Spinal cord (tissue), 10 donors: Measurements from ENCODE around the gene SLCO4A1. TPM values are rescaled to one million over a fixed set of nuclear protein-coding genes. Genes with fewer than 3 reads are reported as not detected.

ENCODE experiments used
- DNase-seq, 6 donors: peaks; one replicate each; pipeline versions ENCODE4 v3.0.0 to v3.0.0-alpha.2; 2013 to 2015; ENCODE audit warnings: low spot score in 6 of 6, low read depth in 4 of 6
- H3K27ac ChIP-seq: one replicate; pipeline ENCODE4 v1.5.1; 2013; ENCODE audit warnings: low read depth, low read length, control low read depth
- H3K27me3 ChIP-seq: one replicate; pipeline ENCODE4 v1.6.1; 2013; ENCODE audit warnings: low read length; ENCODE audit not compliant: control insufficient read depth, insufficient read depth
- H3K36me3 ChIP-seq: one replicate; pipeline ENCODE4 v1.6.1; 2013; ENCODE audit warnings: low read length; ENCODE audit not compliant: control insufficient read depth, insufficient read depth
- H3K4me1 ChIP-seq: one replicate; pipeline ENCODE4 v1.6.1; 2013; ENCODE audit warnings: low read length; ENCODE audit not compliant: control insufficient read depth, insufficient read depth
- H3K4me3 ChIP-seq: one replicate; pipeline ENCODE4 v1.5.1; 2013; ENCODE audit warnings: low read depth, low read length, control low read depth
- H3K9me3 ChIP-seq: one replicate; pipeline ENCODE4 v1.6.1; 2013; ENCODE audit warnings: low read length; ENCODE audit not compliant: control insufficient read depth, insufficient read depth
- WGBS: methylation state at CpG from one replicate; pipeline ENCODE4 v1.1.5; 2013; ENCODE audit warnings: missing lambda C conversion rate; ENCODE audit not compliant: insufficient coverage; 5-methylcytosine and 5-hydroxymethylcytosine counted together
- polyA plus RNA-seq, 2 donors: library from polyadenylated mRNA; unstranded; fragments of 120-200 nt; gene quantifications; one replicate each; pipeline ENCODE4 v1.2.1, GENCODE V29; 2013; ENCODE audit not compliant: insufficient read length in 2 of 2
- total RNA-seq, 2 donors: library from RNA; depleted of rRNA in 1 of 2; stranded (reverse); fragments of 120-200 nt in 1 of 2; fragments of >200 nt in 1 of 2; gene quantifications; one replicate each; pipeline versions ENCODE4 v1.2.3 to v1.2.4, GENCODE V29; 2013 to 2014
- donor health status: healthy.

Gene SLCO4A1
- total and polyA plus RNA-seq, 4 donors = 2.3 to 12.1 (median 5.8) TPM

GRCh38 chr20:62606016-62606415 lies 36.3 kb upstream of the SLCO4A1 start:
- 83% methylated on average over 6 of the region's 6 CpGs for WGBS

GRCh38 chr20:62606551-62607201 lies 35.6 kb upstream of the SLCO4A1 start:
- DNase-seq = peak in 2 of 6 donors; percentile 22 to 48
- Histone ChIP-seq H3K4me3 (no peak overlapping the region), H3K27ac (no peak overlapping the region), H3K9me3 (no peaks in the 10 kb centered on the region), H3K4me1 (peaks cover 34% of the 10 kb centered on the region), H3K36me3 (no peaks in the 10 kb centered on the region), H3K27me3 (no peaks in the 10 kb centered on the region)
- 44% methylated on average over 30 of the region's 31 CpGs for WGBS

More at GRCh38 chr20:62606016-62606415, 36.3 kb upstream of the SLCO4A1 start:
- DNase-seq = no peak
- Histone ChIP-seq H3K27ac (no peak overlapping the region), H3K27me3 (no peaks in the 10 kb centered on the region), H3K36me3 (no peaks in the 10 kb centered on the region), H3K9me3 (no peaks in the 10 kb centered on the region), H3K4me3 (no peak overlapping the region), H3K4me1 (peaks cover 34% of the 10 kb centered on the region)

- WGBS = 88% methylated on average over 20 of the region's 21 CpGs
- H3K36me3 ChIP-seq = no peaks in the 10 kb centered on the region
- H3K27me3 ChIP-seq = no peaks in the 10 kb centered on the region
- no peak overlapping the region for H3K27ac ChIP-seq
- no peaks in the 10 kb centered on the region for H3K9me3 ChIP-seq
- no peak overlapping the region for H3K4me3 ChIP-seq
- no peak for DNase-seq
- peaks cover 33% of the 10 kb centered on the region for H3K4me1 ChIP-seq
Measured at GRCh38 chr20:62607366-62608217, 34.7 kb upstream of the SLCO4A1 start.

GRCh38 chr20:62608218-62608565 lies 34.1 kb upstream of the SLCO4A1 start:
- DNase-seq = no peak
- no peak overlapping the region for H3K27ac ChIP-seq
- H3K27me3 ChIP-seq = no peaks in the 10 kb centered on the region
- no peaks in the 10 kb centered on the region for H3K9me3 ChIP-seq
- no peaks in the 10 kb centered on the region for H3K36me3 ChIP-seq
- H3K4me1 ChIP-seq = peaks cover 27% of the 10 kb centered on the region
- H3K4me3 ChIP-seq = no peak overlapping the region
- 87% methylated on average over 11 of the region's 14 CpGs for WGBS

- Histone ChIP-seq H3K4me3 (no peak overlapping the region), H3K36me3 (no peaks in the 10 kb centered on the region), H3K4me1 (peaks cover 15% of the 10 kb centered on the region), H3K9me3 (no peaks in the 10 kb centered on the region), H3K27me3 (no peaks in the 10 kb centered on the region), H3K27ac (no peak overlapping the region)
- DNase-seq = no peak
- WGBS = 95% methylated on average over 11 of the region's 11 CpGs
Measured at GRCh38 chr20:62609279-62609720, 33.0 kb upstream of the SLCO4A1 start.

GRCh38 chr20:62609811-62610757 lies 32.2 kb upstream of the SLCO4A1 start:
- Histone ChIP-seq H3K4me1 (peaks cover 12% of the 10 kb centered on the region), H3K27ac (no peak overlapping the region), H3K27me3 (no peaks in the 10 kb centered on the region), H3K9me3 (no peaks in the 10 kb centered on the region), H3K4me3 (no peak overlapping the region), H3K36me3 (no peaks in the 10 kb centered on the region)
- DNase-seq = no peak
- WGBS = 89% methylated on average over 19 of the region's 22 CpGs

GRCh38 chr20:62611012-62611411 lies 31.3 kb upstream of the SLCO4A1 start:
- H3K27ac ChIP-seq = no peak overlapping the region
- H3K9me3 ChIP-seq = no peaks in the 10 kb centered on the region
- WGBS = 100% methylated on average over 1 of the region's 2 CpGs
- H3K27me3 ChIP-seq = no peaks in the 10 kb centered on the region
- peaks cover 9% of the 10 kb centered on the region for H3K4me1 ChIP-seq
- no peak for DNase-seq
- no peak overlapping the region for H3K4me3 ChIP-seq
- no peaks in the 10 kb centered on the region for H3K36me3 ChIP-seq

- Histone ChIP-seq H3K4me1 (peaks cover 3% of the 10 kb centered on the region), H3K27me3 (no peaks in the 10 kb centered on the region), H3K36me3 (no peaks in the 10 kb centered on the region), H3K4me3 (no peak overlapping the region), H3K27ac (no peak overlapping the region), H3K9me3 (no peaks in the 10 kb centered on the region)
- peak in 1 of 6 donors; percentile 80 for DNase-seq
- WGBS = 61% methylated on average over 17 of the region's 19 CpGs
Measured at GRCh38 chr20:62611819-62612218, 30.5 kb upstream of the SLCO4A1 start.
